GM23338 (cell line): Measurements from ENCODE around the gene GPR55. TPM values are rescaled to one million over a fixed set of nuclear protein-coding genes. Genes with fewer than 3 reads are reported as not detected.

Source experiments
- CREB1 ChIP-seq: fragments of 250-450 bp; sonication (Bioruptor Pico); IDR thresholded peaks from 2 replicates; pipeline ENCODE4 v1.5.0; 2020; ENCODE audit warnings: low read depth, mild to moderate bottlenecking, moderate library complexity
- EZH2 ChIP-seq: fragments of 200-600 bp; sonication (generic); IDR thresholded peaks from one replicate; pipeline ENCODE4 v1.8.0; 2017; ENCODE audit warnings: antibody characterized with exemption, mild to moderate bottlenecking, low read depth; ENCODE audit not compliant: unreplicated experiment
- NANOG ChIP-seq: IDR thresholded peaks from 2 replicates; pipeline ENCODE4 v1.6.1; 2016; ENCODE audit warnings: antibody characterized with exemption, borderline replicate concordance
- ZNF114 ChIP-seq: fragments of 250-450 bp; sonication (Bioruptor Pico); IDR thresholded peaks from 2 replicates; pipeline ENCODE4 v1.5.0; 2020; ENCODE audit warnings: mild to moderate bottlenecking, moderate library complexity
- ZNF331 ChIP-seq: fragments of 250-450 bp; sonication (Bioruptor Pico); IDR thresholded peaks from 2 replicates; pipeline ENCODE4 v1.5.0; 2020; ENCODE audit warnings: low read depth, mild to moderate bottlenecking, moderate library complexity
- ZNF462 ChIP-seq: fragments of 250-450 bp; sonication (Bioruptor Pico); IDR thresholded peaks from 2 replicates; pipeline ENCODE4 v1.5.0; 2020; ENCODE audit warnings: mild to moderate bottlenecking, moderate library complexity
- polyA plus RNA-seq: library from polyadenylated mRNA; unstranded; fragments of >200 nt; fragmentation: Nextera tagmentation; extraction: Ambion mirVana; gene quantifications from 2 replicates; pipeline ENCODE4 v1.2.1, GENCODE V29; 2016
- total RNA-seq: library from RNA; depleted of rRNA; stranded (reverse); fragments of >200 nt; shearing (Covaris generic); gene quantifications from 2 replicates; pipeline ENCODE4 v1.2.3, GENCODE V29; 2014
- TF ChIP-seq, protein P1 (sequence below): IDR thresholded peaks from 2 replicates; pipeline ENCODE4 v1.6.1; 2016; ENCODE audit warnings: antibody characterized with exemption
- TF ChIP-seq, protein P2 (sequence below): IDR thresholded peaks from one replicate; pipeline ENCODE4 v1.6.1; 2018; ENCODE audit warnings: antibody characterized with exemption; ENCODE audit not compliant: unreplicated experiment

GPR55 gene
- total and polyA plus RNA-seq, 2 experiments from 2014 or later, result not detected

DNA sequence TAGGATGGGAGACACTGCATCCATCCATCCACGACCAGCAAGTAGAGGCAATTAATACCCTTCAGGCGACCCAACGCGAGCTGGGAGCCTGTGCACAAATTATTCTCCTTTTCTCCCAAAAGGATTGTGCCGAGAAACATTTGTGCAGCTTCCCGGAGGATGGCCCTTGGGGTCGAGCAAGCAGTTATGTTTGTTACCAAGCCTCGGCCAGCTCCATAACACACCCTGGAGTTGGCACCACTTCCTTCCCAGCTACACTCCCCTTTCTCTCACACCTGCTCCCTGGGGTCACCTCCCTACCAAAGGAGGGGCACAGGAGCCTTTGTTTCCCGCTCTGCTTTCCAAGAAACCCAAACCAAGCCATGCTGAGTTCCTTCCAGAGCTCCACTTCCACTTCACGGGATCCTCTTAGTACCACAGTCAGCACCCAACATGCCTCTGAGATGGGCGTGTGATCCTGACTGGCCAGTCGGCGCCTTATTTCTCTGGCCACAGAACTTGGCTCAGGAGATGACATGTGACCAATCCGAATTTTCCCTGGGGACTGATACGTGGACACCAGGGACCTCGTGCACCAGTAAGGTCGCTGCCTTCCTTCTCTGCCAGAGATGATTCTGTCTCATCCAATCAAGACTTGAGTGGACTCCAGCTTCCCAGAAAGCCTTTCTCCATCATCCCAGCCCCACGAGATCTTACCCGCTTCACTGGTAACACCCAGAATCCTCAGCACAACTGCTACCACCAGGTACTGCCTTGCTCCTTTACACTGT is 28.5 kb downstream of the GPR55 start (continued):
- TF ChIP-seq ZNF462 (CRISPR knock-in tag), result no peak
- TF ChIP-seq ZNF114 (CRISPR knock-in tag), result no peak
- TF ChIP-seq, protein P1, sequence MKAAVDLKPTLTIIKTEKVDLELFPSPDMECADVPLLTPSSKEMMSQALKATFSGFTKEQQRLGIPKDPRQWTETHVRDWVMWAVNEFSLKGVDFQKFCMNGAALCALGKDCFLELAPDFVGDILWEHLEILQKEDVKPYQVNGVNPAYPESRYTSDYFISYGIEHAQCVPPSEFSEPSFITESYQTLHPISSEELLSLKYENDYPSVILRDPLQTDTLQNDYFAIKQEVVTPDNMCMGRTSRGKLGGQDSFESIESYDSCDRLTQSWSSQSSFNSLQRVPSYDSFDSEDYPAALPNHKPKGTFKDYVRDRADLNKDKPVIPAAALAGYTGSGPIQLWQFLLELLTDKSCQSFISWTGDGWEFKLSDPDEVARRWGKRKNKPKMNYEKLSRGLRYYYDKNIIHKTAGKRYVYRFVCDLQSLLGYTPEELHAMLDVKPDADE, result no peak
- no peak for TF ChIP-seq ZNF331 (CRISPR knock-in tag)
- TF ChIP-seq NANOG, result no peak
- TF ChIP-seq EZH2, result no peak
- TF ChIP-seq CREB1 (CRISPR knock-in tag), result no peak
- TF ChIP-seq, protein P2, sequence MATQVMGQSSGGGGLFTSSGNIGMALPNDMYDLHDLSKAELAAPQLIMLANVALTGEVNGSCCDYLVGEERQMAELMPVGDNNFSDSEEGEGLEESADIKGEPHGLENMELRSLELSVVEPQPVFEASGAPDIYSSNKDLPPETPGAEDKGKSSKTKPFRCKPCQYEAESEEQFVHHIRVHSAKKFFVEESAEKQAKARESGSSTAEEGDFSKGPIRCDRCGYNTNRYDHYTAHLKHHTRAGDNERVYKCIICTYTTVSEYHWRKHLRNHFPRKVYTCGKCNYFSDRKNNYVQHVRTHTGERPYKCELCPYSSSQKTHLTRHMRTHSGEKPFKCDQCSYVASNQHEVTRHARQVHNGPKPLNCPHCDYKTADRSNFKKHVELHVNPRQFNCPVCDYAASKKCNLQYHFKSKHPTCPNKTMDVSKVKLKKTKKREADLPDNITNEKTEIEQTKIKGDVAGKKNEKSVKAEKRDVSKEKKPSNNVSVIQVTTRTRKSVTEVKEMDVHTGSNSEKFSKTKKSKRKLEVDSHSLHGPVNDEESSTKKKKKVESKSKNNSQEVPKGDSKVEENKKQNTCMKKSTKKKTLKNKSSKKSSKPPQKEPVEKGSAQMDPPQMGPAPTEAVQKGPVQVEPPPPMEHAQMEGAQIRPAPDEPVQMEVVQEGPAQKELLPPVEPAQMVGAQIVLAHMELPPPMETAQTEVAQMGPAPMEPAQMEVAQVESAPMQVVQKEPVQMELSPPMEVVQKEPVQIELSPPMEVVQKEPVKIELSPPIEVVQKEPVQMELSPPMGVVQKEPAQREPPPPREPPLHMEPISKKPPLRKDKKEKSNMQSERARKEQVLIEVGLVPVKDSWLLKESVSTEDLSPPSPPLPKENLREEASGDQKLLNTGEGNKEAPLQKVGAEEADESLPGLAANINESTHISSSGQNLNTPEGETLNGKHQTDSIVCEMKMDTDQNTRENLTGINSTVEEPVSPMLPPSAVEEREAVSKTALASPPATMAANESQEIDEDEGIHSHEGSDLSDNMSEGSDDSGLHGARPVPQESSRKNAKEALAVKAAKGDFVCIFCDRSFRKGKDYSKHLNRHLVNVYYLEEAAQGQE, result no peak
